Mucosa of gallbladder (tissue), 1 donor: Measurements from ENCODE around the gene COA7. TPM values are rescaled to one million over a fixed set of nuclear protein-coding genes. Genes with fewer than 3 reads are reported as not detected.

Experiments
- DNase-seq: peaks from one replicate; pipeline ENCODE4 v3.0.0-alpha.2; 2020; ENCODE audit warnings: low spot score
- total RNA-seq: library from RNA; stranded (reverse); gene quantifications from one replicate; pipeline ENCODE4 v1.2.1, GENCODE V29; 2021
- donor health status: DM: no; HTN: no; CAD: no.

COA7 gene
- total RNA-seq, 1 donor from 2014 or later, result 13.7 TPM

DNA sequence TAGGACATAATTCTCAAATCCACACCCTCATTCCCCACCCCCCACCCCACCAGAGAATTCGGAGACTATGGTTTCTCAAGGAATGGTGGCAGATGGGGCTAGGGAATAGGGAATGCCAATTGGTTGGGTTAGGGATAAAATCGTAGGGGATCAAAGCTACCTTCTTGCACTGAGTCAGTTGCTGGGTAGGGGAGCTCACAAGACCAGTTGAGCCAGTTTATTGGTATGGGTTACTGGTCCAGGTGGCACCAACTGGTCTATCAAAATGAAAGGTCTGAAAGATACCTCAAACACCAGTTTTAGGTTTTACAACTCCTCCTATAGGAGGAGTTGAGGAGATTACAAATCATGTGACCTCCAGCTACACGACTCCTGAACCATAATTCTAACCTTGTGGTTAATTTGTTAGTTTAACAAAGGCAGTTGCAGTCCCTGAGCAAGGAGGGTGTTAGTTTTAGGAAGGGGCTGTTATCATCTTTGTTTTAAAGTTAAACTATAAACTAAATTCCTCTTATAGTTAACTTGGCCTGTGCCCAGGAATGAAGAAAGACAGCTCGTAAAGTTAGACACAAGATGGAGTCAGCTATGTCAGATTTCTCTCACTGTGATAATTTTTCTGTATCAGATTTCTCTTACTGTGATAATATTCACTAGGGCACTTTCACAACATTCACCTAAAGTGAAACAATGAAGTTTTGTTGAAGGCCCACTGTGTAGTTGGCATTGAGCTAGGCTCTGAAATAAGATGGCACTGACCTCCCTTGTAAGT is 62.6 kb downstream of the COA7 start:
- no peak for DNase-seq

Other genes with a start within 250 kb of the COA7 start
- 40.3 TPM for gene TUT4, start 145.3 kb downstream of the COA7 start, total RNA-seq
- gene GPX7, start 96.0 kb downstream of the COA7 start, total RNA-seq, result 8.6 TPM
- 3.2 TPM for gene SHISAL2A, start 65.2 kb downstream of the COA7 start, total RNA-seq
- gene ZYG11B, start 28.1 kb upstream of the COA7 start, total RNA-seq, result 38.7 TPM
- gene ZYG11A, start 144.4 kb upstream of the COA7 start, total RNA-seq, result 0.09 TPM
- 227 TPM for gene ECHDC2, start 223.4 kb upstream of the COA7 start, total RNA-seq
- gene SCP2, start 228.9 kb upstream of the COA7 start, total RNA-seq, result 208 TPM